Tibial artery (tissue), 4 donors: ENCODE results near the gene ABCA2.

ENCODE experiments used
- DNase-seq, 2 donors: peaks; one replicate each; pipeline ENCODE4 v3.0.0-alpha.2; 2019
- H3K27ac ChIP-seq, 2 donors: fragments of 200-600 bp; sonication (generic) in 1 of 2; 1 replicate in 1 of 2; 2 replicates in 1 of 2; pipeline ENCODE4 v1.5.1; 2018 to 2019; ENCODE audit warnings: mild to moderate bottlenecking in 1 of 2
- H3K27me3 ChIP-seq, 2 donors: fragments of 200-600 bp; sonication (generic) in 1 of 2; one replicate each; pipeline versions ENCODE4 v1.5.1 to v1.6.0; 2016 to 2019
- H3K36me3 ChIP-seq, 3 donors: fragments of 200-600 bp; sonication (generic) in 2 of 3; one replicate each; pipeline ENCODE4 v1.5.1; 2016 to 2019; ENCODE audit warnings: mild to moderate bottlenecking in 2 of 3
- H3K4me1 ChIP-seq, 4 donors: fragments of 200-600 bp; sonication (generic) in 2 of 4; 1 replicate in 3 of 4; 2 replicates in 1 of 4; pipeline ENCODE4 v1.5.1; 2016 to 2019
- H3K4me3 ChIP-seq, 2 donors: fragments of 200-600 bp; sonication (generic) in 1 of 2; 1 replicate in 1 of 2; 2 replicates in 1 of 2; pipeline ENCODE4 v1.5.1; 2018 to 2019; ENCODE audit warnings: mild to moderate bottlenecking in 2 of 2
- H3K9me3 ChIP-seq, 3 donors: fragments of 200-600 bp; sonication (generic) in 1 of 3; one replicate each; pipeline ENCODE4 v1.5.1; 2016 to 2019
- intact Hi-C: fragments of 100-400 bp; cut with DNase I; formaldehyde crosslinking; loops from one replicate; pipeline ENCODE4 v1.15.0; 2023; ENCODE audit warnings: low total_unique reads
- TF ChIP-seq, protein P1 (sequence below), 2 experiments: fragments of 200-600 bp in 1 of 2; fragments of 450-650 bp in 1 of 2; IDR thresholded peaks; one replicate each; pipeline ENCODE4 v1.5.1; 2017 to 2019; ENCODE audit warnings: antibody characterized with exemption in 2 of 2, mild to moderate bottlenecking in 1 of 2, moderate library complexity in 1 of 2

ABCA2 gene

DNA sequence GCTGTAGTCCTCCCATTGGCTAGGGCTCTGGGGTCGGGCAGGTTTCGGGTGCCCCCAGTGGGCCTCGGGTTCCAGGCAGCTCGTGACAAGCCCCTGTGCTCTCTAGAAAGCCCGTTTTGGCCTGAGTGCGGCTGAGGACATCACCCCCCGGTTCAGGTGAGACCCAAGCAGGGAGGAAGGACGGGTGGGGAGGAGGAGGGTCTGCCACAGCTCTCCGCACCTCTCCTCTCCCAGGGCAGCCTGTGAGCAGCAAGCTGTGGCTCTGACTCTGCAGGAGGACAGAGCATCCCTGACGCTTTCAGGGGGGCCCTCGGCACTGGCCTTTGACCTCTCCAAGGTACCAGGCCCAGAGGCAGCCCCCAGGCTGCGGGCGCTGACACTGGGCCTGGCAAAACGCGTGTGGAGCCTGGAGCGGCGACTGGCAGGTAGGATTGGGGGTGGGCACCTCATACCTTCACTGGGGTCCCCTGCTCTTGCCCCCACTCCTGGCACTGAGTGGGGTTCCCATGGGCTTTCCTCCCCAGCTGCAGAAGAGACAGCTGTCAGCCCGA is 35.1 kb downstream of the ABCA2 start:
- peak overlapping the region; percentile 76 to 86 for H3K4me3 ChIP-seq
- intact Hi-C loops, result no loop called here
- peaks cover 0 to 34% (median 27%) of the 10 kb centered on the region in 4 donors for H3K4me1 ChIP-seq
- TF ChIP-seq, protein P1, sequence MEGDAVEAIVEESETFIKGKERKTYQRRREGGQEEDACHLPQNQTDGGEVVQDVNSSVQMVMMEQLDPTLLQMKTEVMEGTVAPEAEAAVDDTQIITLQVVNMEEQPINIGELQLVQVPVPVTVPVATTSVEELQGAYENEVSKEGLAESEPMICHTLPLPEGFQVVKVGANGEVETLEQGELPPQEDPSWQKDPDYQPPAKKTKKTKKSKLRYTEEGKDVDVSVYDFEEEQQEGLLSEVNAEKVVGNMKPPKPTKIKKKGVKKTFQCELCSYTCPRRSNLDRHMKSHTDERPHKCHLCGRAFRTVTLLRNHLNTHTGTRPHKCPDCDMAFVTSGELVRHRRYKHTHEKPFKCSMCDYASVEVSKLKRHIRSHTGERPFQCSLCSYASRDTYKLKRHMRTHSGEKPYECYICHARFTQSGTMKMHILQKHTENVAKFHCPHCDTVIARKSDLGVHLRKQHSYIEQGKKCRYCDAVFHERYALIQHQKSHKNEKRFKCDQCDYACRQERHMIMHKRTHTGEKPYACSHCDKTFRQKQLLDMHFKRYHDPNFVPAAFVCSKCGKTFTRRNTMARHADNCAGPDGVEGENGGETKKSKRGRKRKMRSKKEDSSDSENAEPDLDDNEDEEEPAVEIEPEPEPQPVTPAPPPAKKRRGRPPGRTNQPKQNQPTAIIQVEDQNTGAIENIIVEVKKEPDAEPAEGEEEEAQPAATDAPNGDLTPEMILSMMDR (IDR thresholded peaks at IDR 0.05), result no peak
- H3K9me3 ChIP-seq, result no peaks in the 10 kb centered on the region
- peaks cover 0 to 31% of the 10 kb centered on the region in 2 donors for H3K27me3 ChIP-seq
- DNase-seq, result no peak
- H3K36me3 ChIP-seq, result no peaks in the 10 kb centered on the region
- peak overlapping the region; percentile 74 to 81 for H3K27ac ChIP-seq

DNA sequence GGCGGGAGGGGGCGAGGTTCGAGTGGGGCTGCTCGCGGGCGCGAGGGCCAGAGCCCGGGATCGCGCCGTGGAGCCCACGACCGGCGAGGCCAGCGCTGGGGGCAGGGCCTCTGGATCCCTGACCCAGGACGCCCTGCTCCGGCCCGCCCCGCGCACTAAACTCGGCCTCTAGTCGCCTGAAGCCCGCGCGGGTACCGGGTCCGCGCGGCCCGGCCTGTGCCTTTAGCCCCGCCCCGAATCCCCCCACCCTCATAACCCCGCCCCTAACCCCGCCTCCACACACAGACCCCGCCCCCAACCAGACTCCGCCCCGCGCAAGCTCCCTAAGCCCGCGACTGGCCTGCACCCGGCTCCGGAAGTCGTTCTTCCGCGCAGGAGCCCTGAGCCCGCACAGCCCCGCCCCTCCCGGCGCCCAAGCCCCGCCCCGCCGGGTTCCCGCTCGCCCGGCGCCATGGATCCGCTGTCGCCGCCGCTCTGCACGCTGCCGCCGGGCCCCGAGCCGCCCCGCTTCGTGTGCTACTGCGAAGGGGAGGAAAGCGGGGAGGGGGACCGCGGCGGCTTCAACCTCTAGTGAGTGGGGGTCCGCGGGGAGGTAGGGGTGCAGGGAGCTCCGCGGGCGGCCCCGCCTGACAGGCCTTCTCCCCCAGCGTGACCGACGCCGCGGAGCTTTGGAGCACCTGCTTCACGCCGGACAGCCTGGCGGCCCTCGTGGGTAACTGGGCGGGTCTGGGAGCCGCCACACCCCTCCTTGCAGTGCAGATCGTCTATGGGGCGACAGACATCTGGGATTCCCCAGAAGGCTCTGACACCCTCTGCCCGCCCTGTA is 35.8 kb downstream of the ABCA2 start, which contains the start of gene PAXX:
Gene PAXX, plus strand, starts transcription at position 430 of the 826 bp plus-strand sequence. Its CDS starts 22 bp downstream, at position 452.
- Histone ChIP-seq H3K27me3 (peaks cover 0 to 25% of the 10 kb centered on the region in 2 donors), H3K27ac (peak within 1 kb of the TSS; percentile 74 to 81), H3K36me3 (no peaks in the 10 kb centered on the region), H3K4me3 (peak within 1 kb of the TSS; percentile 76 to 86), H3K4me1 (peaks cover 0 to 34% (median 27%) of the 10 kb centered on the region in 4 donors), H3K9me3 (no peaks in the 10 kb centered on the region)
- intact Hi-C loops, result no loop called here
- TF ChIP-seq, protein P1 (IDR thresholded peaks at IDR 0.05), result no peak
- DNase-seq, result peak; percentile 86 to 94

DNA sequence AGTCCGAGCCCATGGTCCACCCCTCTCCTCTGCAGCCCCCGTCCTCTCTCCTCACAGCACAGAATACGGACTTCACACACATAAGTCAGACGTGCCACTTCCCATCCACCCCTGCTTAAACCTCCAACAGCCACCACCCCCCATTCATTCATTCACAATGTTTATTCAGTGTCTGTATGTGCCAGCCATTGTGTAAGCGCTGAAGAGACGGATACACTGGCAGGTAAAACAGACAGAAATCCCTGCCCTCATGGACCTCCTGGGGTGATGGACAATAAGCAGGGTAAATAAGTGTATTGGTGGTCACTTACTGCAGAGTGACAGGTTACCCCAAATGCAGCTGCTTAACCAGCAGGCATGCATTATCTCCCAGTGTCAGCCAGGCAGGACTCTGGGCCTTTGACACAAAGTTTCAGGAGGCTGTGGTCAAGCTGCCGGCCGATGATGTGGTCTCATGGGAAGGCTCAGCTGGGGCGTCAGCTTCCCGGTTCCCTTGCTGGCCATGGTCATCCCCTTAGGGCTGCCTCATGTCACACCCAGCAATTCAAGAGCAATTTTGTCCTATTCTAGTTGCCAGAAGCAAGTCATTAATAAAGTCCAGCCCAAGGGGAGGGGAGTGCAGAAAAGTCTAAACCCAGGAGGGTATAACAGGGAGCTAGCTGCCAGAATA is 37.7 kb downstream of the ABCA2 start:
- Histone ChIP-seq H3K4me1 (peaks cover 0 to 19% (median 14%) of the 10 kb centered on the region in 4 donors), H3K36me3 (no peaks in the 10 kb centered on the region), H3K9me3 (no peaks in the 10 kb centered on the region), H3K27me3 (peaks cover 0 to 23% of the 10 kb centered on the region in 2 donors), H3K27ac (no peak overlapping the region), H3K4me3 (no peak overlapping the region)
- TF ChIP-seq, protein P1 (IDR thresholded peaks at IDR 0.05), result no peak
- DNase-seq, result no peak
- intact Hi-C loops, result no loop called here

DNA sequence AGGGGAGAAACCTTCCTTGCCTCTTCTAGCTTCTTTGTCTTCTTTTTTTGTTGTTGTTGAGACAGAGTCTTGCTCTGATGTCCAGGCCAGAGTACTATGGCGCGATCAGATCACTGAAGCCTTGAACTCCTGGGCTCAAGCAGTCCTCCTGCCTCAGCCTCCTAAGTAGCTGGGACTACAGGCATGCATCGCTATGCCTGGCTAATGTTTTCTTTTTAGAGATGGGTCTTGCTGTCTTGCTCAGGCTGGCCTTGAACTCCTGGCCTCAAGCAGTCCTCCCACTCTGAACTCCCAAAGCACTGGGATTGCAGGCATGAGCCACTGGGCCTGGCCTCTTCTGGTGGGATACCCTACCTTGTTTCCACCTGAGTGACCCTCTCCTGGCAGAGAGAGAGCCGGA is 39.2 kb downstream of the ABCA2 start:
- TF ChIP-seq, protein P1 (IDR thresholded peaks at IDR 0.05), result no peak
- intact Hi-C loops, result loop anchor here (5.0 kb wide), 1 partner anchor 37 kb away; the partner anchor contains the start of gene LCN12
- H3K9me3 ChIP-seq, result no peaks in the 10 kb centered on the region
- no peak overlapping the region for H3K4me3 ChIP-seq
- DNase-seq, result no peak
- no peak overlapping the region for H3K27ac ChIP-seq
- peaks cover 0 to 29% of the 10 kb centered on the region in 2 donors for H3K27me3 ChIP-seq
- H3K4me1 ChIP-seq, result peaks cover 0 to 19% (median 10%) of the 10 kb centered on the region in 4 donors
- no peaks in the 10 kb centered on the region for H3K36me3 ChIP-seq

DNA sequence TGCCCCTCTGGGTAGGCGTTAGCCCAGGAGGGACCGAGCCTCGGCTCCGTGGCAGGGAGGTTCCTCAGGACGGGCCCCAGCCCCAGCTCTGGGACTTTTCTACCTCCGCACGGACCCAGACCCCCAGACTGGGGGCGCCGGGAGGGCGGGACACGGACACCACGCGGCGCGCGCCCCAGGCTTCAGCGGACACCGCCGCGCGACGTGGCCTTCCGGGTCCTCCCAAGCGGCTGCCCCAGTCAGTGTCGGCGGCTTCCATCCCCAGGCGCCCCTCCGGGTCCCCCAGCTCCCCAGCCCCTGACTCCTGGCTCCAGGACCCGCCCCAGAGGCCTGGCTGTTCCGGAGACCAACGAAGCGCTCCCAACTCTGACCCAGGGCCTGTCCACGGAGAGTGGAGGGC is 42.2 kb downstream of the ABCA2 start:
- no peaks in the 10 kb centered on the region for H3K9me3 ChIP-seq
- H3K4me1 ChIP-seq, result peaks cover 0 to 8% (median 2%) of the 10 kb centered on the region in 4 donors
- DNase-seq, result no peak
- no peaks in the 10 kb centered on the region for H3K36me3 ChIP-seq
- peaks cover 0 to 59% of the 10 kb centered on the region in 2 donors for H3K27me3 ChIP-seq
- intact Hi-C loops, result loop anchor here (5.0 kb wide), 1 partner anchor 34 kb away; the partner anchor contains the start of gene LCN12
- H3K4me3 ChIP-seq, result no peak overlapping the region
- H3K27ac ChIP-seq, result no peak overlapping the region
- TF ChIP-seq, protein P1 (IDR thresholded peaks at IDR 0.05), result no peak
